Epithelial cell of prostate (primary cell): ENCODE results near the gene BRMS1L.

Experiments used
- DNase-seq: peaks from one replicate; pipeline ENCODE4 v3.0.0-alpha.2; 2011; ENCODE audit warnings: low read depth, low spot score
- H3K27ac ChIP-seq: fragments of 450-650 bp; 2 replicates; pipeline ENCODE4 v1.5.1; 2017; ENCODE audit warnings: mild to moderate bottlenecking

Gene BRMS1L

GRCh38 chr14:35910191-35910590, 84.1 kb downstream of the BRMS1L start:
- no peak for DNase-seq
- no peak overlapping the region for H3K27ac ChIP-seq

GRCh38 chr14:35911097-35911496, 85.0 kb downstream of the BRMS1L start:
- no peak for DNase-seq
- H3K27ac ChIP-seq = no peak overlapping the region

GRCh38 chr14:35915185-35915584, 89.0 kb downstream of the BRMS1L start:
- H3K27ac ChIP-seq = no peak overlapping the region
- DNase-seq = no peak

- DNase-seq = no peak
- H3K27ac ChIP-seq = no peak overlapping the region
These were observed 89.6 kb downstream of the BRMS1L start for GRCh38 chr14:35915775-35916174.
